Keratinocyte (primary cell): ENCODE results near the gene SOWAHA. TPM values are rescaled to one million over a fixed set of nuclear protein-coding genes. Genes with fewer than 3 reads are reported as not detected.
A peak's percentile ranks its signal among the peaks of the same experiment; 100 is the strongest.

Experiments
- DNase-seq: peaks from one replicate; pipeline ENCODE4 v3.0.0-alpha.2; 2011; ENCODE audit warnings: low read depth, missing footprints, low spot score
- FAIRE-seq: peaks from 2 replicates; lab custom pipeline; 2011; peaks lifted over from hg19 to GRCh38; lab: Jason Lieb, UNC
- H2AFZ ChIP-seq: 2 replicates; pipeline ENCODE4 v1.6.0; 2012; ENCODE audit warnings: low read length, control low read depth, inconsistent platforms; ENCODE audit not compliant: control insufficient read depth
- H3K27ac ChIP-seq: 2 replicates; pipeline ENCODE4 v1.5.1; 2011; ENCODE audit warnings: low read length; ENCODE audit not compliant: control insufficient read depth, insufficient read depth
- H3K27me3 ChIP-seq: 3 replicates; pipeline ENCODE4 v1.6.0; 2011; ENCODE audit warnings: low read length; ENCODE audit not compliant: control insufficient read depth, insufficient read depth; ENCODE audit errors: extremely low read depth
- H3K36me3 ChIP-seq, 2 experiments: 2 replicates in 1 of 2; 3 replicates in 1 of 2; pipeline ENCODE4 v1.5.1; 2011; ENCODE audit warnings: low read length in 2 of 2, mild to moderate bottlenecking in 1 of 2; ENCODE audit not compliant: control insufficient read depth in 2 of 2, insufficient read depth in 2 of 2; ENCODE audit errors: extremely low read depth in 1 of 2
- H3K4me1 ChIP-seq: 3 replicates; pipeline ENCODE4 v1.5.1; 2011; ENCODE audit warnings: low read length; ENCODE audit not compliant: control insufficient read depth, insufficient read depth; ENCODE audit errors: extremely low read depth
- H3K4me2 ChIP-seq: 3 replicates; pipeline ENCODE4 v1.6.0; 2011; ENCODE audit warnings: low read depth, low read length; ENCODE audit not compliant: control insufficient read depth, insufficient read depth; ENCODE audit errors: extremely low read depth
- H3K4me3 ChIP-seq, 3 experiments: fragments of 200-600 bp in 1 of 3; sonication (generic) in 1 of 3; 2 replicates in 2 of 3; 3 replicates in 1 of 3; pipeline ENCODE4 v1.5.1; 2011 to 2016; ENCODE audit warnings: low read length in 3 of 3, mild to moderate bottlenecking in 3 of 3, control low read depth in 2 of 3, inconsistent platforms in 1 of 3, low read depth in 1 of 3, mixed read lengths in 1 of 3, mixed run types in 1 of 3, moderate library complexity in 1 of 3; ENCODE audit not compliant: control insufficient read depth in 2 of 3, insufficient read depth in 2 of 3; ENCODE audit errors: extremely low read depth in 1 of 3
- H3K79me2 ChIP-seq: 2 replicates; pipeline ENCODE4 v1.6.0; 2012; ENCODE audit warnings: low read length; ENCODE audit not compliant: control insufficient read depth, insufficient read depth
- H3K9ac ChIP-seq: 3 replicates; pipeline ENCODE4 v1.6.0; 2011; ENCODE audit warnings: low read length; ENCODE audit not compliant: control insufficient read depth, insufficient read depth; ENCODE audit errors: extremely low read depth
- H3K9me1 ChIP-seq: 3 replicates; pipeline ENCODE4 v1.6.0; 2011; ENCODE audit warnings: low read length; ENCODE audit not compliant: control insufficient read depth, insufficient read depth; ENCODE audit errors: extremely low read depth
- H3K9me3 ChIP-seq: 2 replicates; pipeline ENCODE4 v1.5.1; 2012; ENCODE audit warnings: low read depth, low read length; ENCODE audit not compliant: control insufficient read depth
- H4K20me1 ChIP-seq: 3 replicates; pipeline ENCODE4 v1.6.0; 2011; ENCODE audit warnings: low read length; ENCODE audit not compliant: control insufficient read depth, insufficient read depth; ENCODE audit errors: extremely low read depth
- EZH2 ChIP-seq: IDR thresholded peaks from one replicate; pipeline ENCODE4 v1.6.1; 2012; ENCODE audit warnings: inconsistent platforms, mild to moderate bottlenecking, low read length, moderate library complexity
- dilution Hi-C: fragments of 300-500 bp; cut with MboI; formaldehyde crosslinking; loops from one replicate; pipeline ENCODE4 v1.7.0; 2020; ENCODE audit warnings: low sequenced_read_pairs; ENCODE audit not compliant: extremely low pct_ligation_motif_present
- polyA minus RNA-seq, 3 experiments: library from RNA; depleted of rRNA, polyadenylated mRNA; stranded (reverse); fragments of >200 nt; gene quantifications; 1 replicate in 1 of 3; 2 replicates in 1 of 3; 3 replicates in 1 of 3; pipeline ENCODE4 v1.2.3, GENCODE V29; 2011
- polyA plus RNA-seq, 5 experiments: library from polyadenylated mRNA; depleted of rRNA in 3 of 5; stranded (reverse) in 3 of 5; stranded (forward) in 1 of 5; unstranded in 1 of 5; fragments of >200 nt; gene quantifications; 1 replicate in 1 of 5; 2 replicates in 3 of 5; 3 replicates in 1 of 5; pipeline versions ENCODE4 v1.2.1 to v1.2.3, GENCODE V29; 2011 to 2012; ENCODE audit warnings: missing spikeins in 2 of 5, low read depth in 1 of 5, low replicate concordance in 1 of 5
- TF ChIP-seq, protein P1 (sequence below), 3 experiments: IDR thresholded peaks in 1 of 3; conservative IDR thresholded peaks in 1 of 3; optimal IDR thresholded peaks in 1 of 3; 2 replicates in 2 of 3; 3 replicates in 1 of 3; pipeline versions ENCODE3 to v1.5.1; 2011; ENCODE audit warnings: low read length in 3 of 3, mild to moderate bottlenecking in 3 of 3, moderate library complexity in 2 of 3, control low read depth in 1 of 3, inconsistent platforms in 1 of 3; ENCODE audit not compliant: insufficient read depth in 2 of 3; ENCODE audit errors: extremely low read depth in 1 of 3

Gene SOWAHA
- not detected in 3 replicates for polyA plus RNA-seq
- polyA plus RNA-seq (2011; ENCODE audit: low read depth) = 0.11 TPM
- polyA plus RNA-seq (2011; cell fraction: cytosol; rRNA removed) = not detected in 2 replicates
- not detected in 2 replicates for polyA plus RNA-seq (2011; cell fraction: nucleus; rRNA removed)
- not detected in 2 replicates for polyA plus RNA-seq (2012; ENCODE audit: low replicate concordance)
- polyA minus RNA-seq = not detected in 3 replicates
- polyA minus RNA-seq (2011; cell fraction: cytosol; rRNA and poly(A)+ RNA removed) = not detected
- polyA minus RNA-seq (2011; cell fraction: nucleus; rRNA and poly(A)+ RNA removed) = not detected in 2 replicates

DNA sequence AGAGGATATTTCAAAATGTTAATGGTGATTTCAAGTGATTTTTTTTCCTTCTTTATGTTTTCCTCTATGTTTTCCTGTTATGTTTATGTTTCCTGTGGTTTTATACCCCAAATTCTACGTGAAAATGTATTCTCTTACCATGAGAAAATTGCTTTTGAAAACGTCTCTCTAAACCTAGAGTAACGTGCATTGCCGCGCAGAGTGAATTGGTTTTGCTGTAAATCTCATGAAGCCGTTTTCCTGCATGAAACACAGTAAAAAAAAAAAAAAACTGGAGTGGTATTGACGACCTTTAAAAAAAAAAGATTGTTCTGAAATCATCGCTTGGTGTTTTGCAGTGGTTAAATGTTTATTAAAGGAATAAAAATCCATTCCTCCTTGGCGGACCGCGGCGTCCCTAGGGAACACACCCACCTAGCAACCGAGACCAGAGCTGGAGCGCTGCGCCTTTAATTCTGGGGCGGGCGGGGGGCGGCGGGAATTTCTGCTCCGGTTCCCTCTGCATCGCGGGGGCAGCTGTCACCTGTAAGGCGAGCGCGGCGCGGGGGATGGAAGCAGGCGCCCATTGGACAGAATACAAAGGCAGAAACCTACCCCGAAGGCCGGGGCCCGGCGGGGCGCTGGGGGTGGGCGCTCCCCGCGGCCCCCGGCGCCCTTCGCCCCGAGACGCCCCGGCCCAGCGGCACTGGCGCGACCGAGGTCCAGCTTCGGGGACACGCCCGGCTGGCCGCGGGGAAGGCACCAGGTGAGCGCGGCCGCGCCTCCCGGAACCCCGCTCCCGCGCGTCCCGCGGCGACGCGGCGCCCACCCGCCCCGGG lies at the start of gene SOWAHA:
Gene SOWAHA (plus strand): TSS at position 522 of the 818 bp plus-strand sequence. CDS start 320 bp downstream, outside the sequence.
- Histone ChIP-seq H3K4me3 (peak within 1 kb of the TSS; percentile 14 to 35 (median 17)), H3K9ac (no peak within 1 kb of the TSS), H2AFZ (peak within 1 kb of the TSS; percentile 44), H3K9me1 (no peaks in the 10 kb centered on the region), H4K20me1 (no peaks in the 10 kb centered on the region), H3K9me3 (no peaks in the 10 kb centered on the region), H3K27me3 (peaks cover 27% of the 10 kb centered on the region), H3K79me2 (no peaks in the 10 kb centered on the region), H3K4me1 (no peaks in the 10 kb centered on the region), H3K4me2 (peak within 1 kb of the TSS; percentile 64), H3K27ac (no peak within 1 kb of the TSS), H3K36me3 (no peaks in the 10 kb centered on the region)
- TF ChIP-seq, protein P1, sequence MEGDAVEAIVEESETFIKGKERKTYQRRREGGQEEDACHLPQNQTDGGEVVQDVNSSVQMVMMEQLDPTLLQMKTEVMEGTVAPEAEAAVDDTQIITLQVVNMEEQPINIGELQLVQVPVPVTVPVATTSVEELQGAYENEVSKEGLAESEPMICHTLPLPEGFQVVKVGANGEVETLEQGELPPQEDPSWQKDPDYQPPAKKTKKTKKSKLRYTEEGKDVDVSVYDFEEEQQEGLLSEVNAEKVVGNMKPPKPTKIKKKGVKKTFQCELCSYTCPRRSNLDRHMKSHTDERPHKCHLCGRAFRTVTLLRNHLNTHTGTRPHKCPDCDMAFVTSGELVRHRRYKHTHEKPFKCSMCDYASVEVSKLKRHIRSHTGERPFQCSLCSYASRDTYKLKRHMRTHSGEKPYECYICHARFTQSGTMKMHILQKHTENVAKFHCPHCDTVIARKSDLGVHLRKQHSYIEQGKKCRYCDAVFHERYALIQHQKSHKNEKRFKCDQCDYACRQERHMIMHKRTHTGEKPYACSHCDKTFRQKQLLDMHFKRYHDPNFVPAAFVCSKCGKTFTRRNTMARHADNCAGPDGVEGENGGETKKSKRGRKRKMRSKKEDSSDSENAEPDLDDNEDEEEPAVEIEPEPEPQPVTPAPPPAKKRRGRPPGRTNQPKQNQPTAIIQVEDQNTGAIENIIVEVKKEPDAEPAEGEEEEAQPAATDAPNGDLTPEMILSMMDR (optimal IDR thresholded peaks at IDR 0.05 in 1 of 3, IDR thresholded peaks at IDR 0.05 in 1 of 3, conservative IDR thresholded peaks at IDR 0.05 in 1 of 3; ENCODE audit: extremely low read depth in 1 of 3, insufficient read depth in 2 of 3, low read length in 3 of 3) = no peak
- peak; percentile 63 for TF ChIP-seq EZH2
- DNase-seq (no peak), FAIRE-seq (no peak)
- dilution Hi-C loops = no loop called here

DNA sequence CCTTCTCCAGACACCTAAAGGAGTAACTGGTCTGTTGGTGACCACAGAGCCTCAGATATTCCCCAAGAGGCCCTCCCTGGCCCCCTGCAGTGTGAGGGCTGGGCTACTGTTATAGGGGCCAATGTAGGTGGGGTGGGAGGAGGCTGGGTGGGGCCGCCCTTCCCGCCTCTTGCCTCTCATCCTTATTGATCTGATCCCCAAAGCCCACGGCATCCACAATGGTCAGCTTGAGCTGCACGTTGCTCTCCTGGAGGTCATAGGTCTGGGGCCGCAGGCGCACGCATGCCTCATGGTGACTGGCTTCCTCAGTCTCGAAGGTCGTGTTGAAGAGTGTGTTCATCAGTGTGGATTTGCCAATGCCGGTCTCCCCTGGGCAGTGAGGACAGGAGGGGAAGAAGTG lies 49.1 kb upstream of the SOWAHA start:
- H3K36me3 ChIP-seq = peaks cover 31 to 32% of the 10 kb centered on the region in 2 experiments

More for the DNA sequence above, 49.1 kb upstream of the SOWAHA start:
- no peak overlapping the region for H3K27ac ChIP-seq
- H2AFZ ChIP-seq = no peak overlapping the region
- TF ChIP-seq EZH2 = no peak
- TF ChIP-seq, protein P1 (optimal IDR thresholded peaks at IDR 0.05 in 1 of 3, IDR thresholded peaks at IDR 0.05 in 1 of 3, conservative IDR thresholded peaks at IDR 0.05 in 1 of 3; ENCODE audit: extremely low read depth in 1 of 3, insufficient read depth in 2 of 3, low read length in 3 of 3) = no peak
- peaks cover 14% of the 10 kb centered on the region for H3K79me2 ChIP-seq
- H3K9me1 ChIP-seq = no peaks in the 10 kb centered on the region
- H3K27me3 ChIP-seq = no peaks in the 10 kb centered on the region
- FAIRE-seq = no peak
- no peaks in the 10 kb centered on the region for H3K4me1 ChIP-seq
- DNase-seq = no peak
- no peaks in the 10 kb centered on the region for H3K9me3 ChIP-seq
- H3K4me2 ChIP-seq = no peak overlapping the region
- no peak overlapping the region for H3K9ac ChIP-seq
- no peak overlapping the region for H3K4me3 ChIP-seq
- H4K20me1 ChIP-seq = no peaks in the 10 kb centered on the region
- dilution Hi-C loops = no loop called here
